ENCODE measurements around the gene NRXN2. TPM values are rescaled to one million over a fixed set of nuclear protein-coding genes. Genes with fewer than 3 reads are reported as not detected.

Gene NRXN2
- total and polyA plus RNA-seq, 4 donors: 0.17 to 2.8 (median 1.4) TPM

GRCh38 chr11:64586366-64586765, 136.6 kb downstream of the NRXN2 start:
- H3K36me3 ChIP-seq (ENCODE audit: control insufficient read depth in 4 of 4, insufficient read depth in 3 of 4, low read depth in 1 of 4, low read length in 3 of 4): no peaks in the 10 kb centered on the region
- H3K27ac ChIP-seq (ENCODE audit: low read depth in 1 of 2, low read length in 2 of 2): no peak overlapping the region
- no peak overlapping the region for H3K9ac ChIP-seq (ENCODE audit: low read depth in 1 of 2, low read length in 2 of 2)
- H3K4me1 ChIP-seq (ENCODE audit: control insufficient read depth in 4 of 4, insufficient read depth in 4 of 4, low read length in 3 of 4): no peaks in the 10 kb centered on the region
- H3K4me3 ChIP-seq (ENCODE audit: low read depth in 1 of 3, low read length in 3 of 3): no peak overlapping the region
- DNase-seq (ENCODE audit: low spot score): no peak
- H3K27me3 ChIP-seq (ENCODE audit: control insufficient read depth in 4 of 4, insufficient read depth in 4 of 4, low read length in 3 of 4): no peaks in the 10 kb centered on the region
- H3K9me3 ChIP-seq (ENCODE audit: control insufficient read depth in 4 of 4, low read length in 3 of 4): peaks cover 0 to 4% (median under 1%) of the 10 kb centered on the region in 4 donors
- TF ChIP-seq TAF1 (conservative IDR thresholded peaks at IDR 0.05) (no peak), SP1 (IDR thresholded peaks at IDR 0.05) (no peak), NR2F2 (IDR thresholded peaks at IDR 0.05) (no peak), MAX (IDR thresholded peaks at IDR 0.05) (no peak), JUND (IDR thresholded peaks at IDR 0.05) (no peak), YY1 (IDR thresholded peaks at IDR 0.05) (no peak), RAD21 (IDR thresholded peaks at IDR 0.05) (no peak), ATF3 (IDR thresholded peaks at IDR 0.05) (no peak), CTCF (IDR thresholded peaks at IDR 0.05; ENCODE audit: low read depth, low read length, missing input control) (no peak), FOXA1 (IDR thresholded peaks at IDR 0.05) (no peak), HNF4G (IDR thresholded peaks at IDR 0.05) (no peak), ZBTB33 (IDR thresholded peaks at IDR 0.05) (no peak)

GRCh38 chr11:64585150-64585549, 137.8 kb downstream of the NRXN2 start:
- Histone ChIP-seq H3K4me3 (ENCODE audit: low read depth in 1 of 3, low read length in 3 of 3) (no peak overlapping the region), H3K27me3 (ENCODE audit: control insufficient read depth in 4 of 4, insufficient read depth in 4 of 4, low read length in 3 of 4) (no peaks in the 10 kb centered on the region), H3K4me1 (ENCODE audit: control insufficient read depth in 4 of 4, insufficient read depth in 4 of 4, low read length in 3 of 4) (no peaks in the 10 kb centered on the region), H3K27ac (ENCODE audit: low read depth in 1 of 2, low read length in 2 of 2) (no peak overlapping the region), H3K9me3 (ENCODE audit: control insufficient read depth in 4 of 4, low read length in 3 of 4) (peaks cover 0 to 4% (median under 1%) of the 10 kb centered on the region in 4 donors), H3K9ac (ENCODE audit: low read depth in 1 of 2, low read length in 2 of 2) (no peak overlapping the region), H3K36me3 (ENCODE audit: control insufficient read depth in 4 of 4, insufficient read depth in 3 of 4, low read depth in 1 of 4, low read length in 3 of 4) (no peaks in the 10 kb centered on the region)
- TF ChIP-seq JUND (IDR thresholded peaks at IDR 0.05) (no peak), HNF4A (conservative IDR thresholded peaks at IDR 0.05) (no peak), SP1 (IDR thresholded peaks at IDR 0.05) (no peak), CTCF (IDR thresholded peaks at IDR 0.05; ENCODE audit: low read depth, low read length, missing input control) (no peak), YY1 (IDR thresholded peaks at IDR 0.05) (no peak), REST (IDR thresholded peaks at IDR 0.05) (no peak), ATF3 (IDR thresholded peaks at IDR 0.05) (no peak), HNF4G (IDR thresholded peaks at IDR 0.05) (no peak), RAD21 (IDR thresholded peaks at IDR 0.05) (no peak), GABPA (IDR thresholded peaks at IDR 0.05 in 1 of 2, conservative IDR thresholded peaks at IDR 0.05 in 1 of 2) (no peak), ZBTB33 (IDR thresholded peaks at IDR 0.05) (no peak), EGR1 (IDR thresholded peaks at IDR 0.05; ENCODE audit: low read depth in 2 of 2) (no peak), TAF1 (conservative IDR thresholded peaks at IDR 0.05) (no peak), NR2F2 (IDR thresholded peaks at IDR 0.05) (no peak)
- DNase-seq (ENCODE audit: low spot score): no peak
- 63% methylated on average over 8 of the region's 8 CpGs for WGBS

Measured in liver (tissue), 9 donors.